Vagina (tissue), 2 donors: ENCODE data around the gene ABHD16A. TPM values are rescaled to one million over a fixed set of nuclear protein-coding genes. Genes with fewer than 3 reads are reported as not detected.

Experiments
- DNase-seq, 2 donors: peaks; one replicate each; pipeline ENCODE4 v3.0.0-alpha.2; 2017; ENCODE audit errors: extremely low spot score in 2 of 2
- H3K27ac ChIP-seq: fragments of 200-600 bp; sonication (generic); one replicate; pipeline ENCODE4 v1.5.1; 2019
- H3K27me3 ChIP-seq: fragments of 200-600 bp; sonication (generic); one replicate; pipeline ENCODE4 v1.5.1; 2019
- H3K36me3 ChIP-seq, 2 donors: fragments of 200-600 bp; sonication (generic); one replicate each; pipeline ENCODE4 v1.5.1; 2017 to 2019
- H3K4me1 ChIP-seq: fragments of 200-600 bp; sonication (generic); one replicate; pipeline ENCODE4 v1.5.1; 2019
- H3K4me3 ChIP-seq, 2 donors: fragments of 200-600 bp; sonication (generic); 1 replicate in 1 of 2; 2 replicates in 1 of 2; pipeline ENCODE4 v1.5.1; 2016 to 2019
- H3K9me3 ChIP-seq: fragments of 200-600 bp; sonication (generic); one replicate; pipeline ENCODE4 v1.5.1; 2019
- CTCF ChIP-seq, 3 experiments: fragments of 450-650 bp in 2 of 3; fragments of 200-600 bp in 1 of 3; sonication (generic) in 1 of 3; IDR thresholded peaks; one replicate each; pipeline ENCODE4 v1.5.1; 2017 to 2019; ENCODE audit warnings: antibody characterized with exemption in 3 of 3, mild to moderate bottlenecking in 2 of 3, moderate library complexity in 2 of 3
- POLR2A ChIP-seq, 2 donors: fragments of 450-650 bp; IDR thresholded peaks; one replicate each; pipeline ENCODE4 v1.6.1; 2017; ENCODE audit warnings: antibody characterized with exemption in 2 of 2, mild to moderate bottlenecking in 2 of 2, moderate library complexity in 2 of 2
- POLR2AphosphoS5 ChIP-seq, 2 donors: sonication (generic); formaldehyde crosslinking; IDR thresholded peaks; one replicate each; pipeline ENCODE4 v1.9.0; 2017; ENCODE audit warnings: antibody characterized with exemption in 2 of 2, mild to moderate bottlenecking in 2 of 2, low read depth in 1 of 2; ENCODE audit not compliant: insufficient read depth in 1 of 2
- intact Hi-C: fragments of 100-400 bp; cut with DNase I; formaldehyde crosslinking; loops from one replicate; pipeline ENCODE4 v1.15.1; 2023
- total RNA-seq: library from RNA; depleted of rRNA; stranded (reverse); fragments of >200 nt; gene quantifications from one replicate; pipeline ENCODE4 v1.2.3, GENCODE V29; 2016

Gene ABHD16A
- total RNA-seq, 1 donor from 2014 or later = 53.0 TPM

- DNase-seq = no peak
- no peak overlapping the region for H3K4me3 ChIP-seq
- TF ChIP-seq CTCF (IDR thresholded peaks at IDR 0.05) (no peak), POLR2AphosphoS5 (IDR thresholded peaks at IDR 0.05; ENCODE audit: insufficient read depth in 1 of 2, low read depth in 1 of 2) (no peak), POLR2A (IDR thresholded peaks at IDR 0.05) (no peak)
- H3K27ac ChIP-seq = no peak overlapping the region
- H3K4me1 ChIP-seq = peaks cover 25% of the 10 kb centered on the region
- no peaks in the 10 kb centered on the region for H3K27me3 ChIP-seq
- intact Hi-C loops = no loop called here
- no peaks in the 10 kb centered on the region for H3K9me3 ChIP-seq
- H3K36me3 ChIP-seq = no peaks in the 10 kb centered on the region
Observed at GRCh38 chr6:31742894-31743293, 39.8 kb upstream of the ABHD16A start.

GRCh38 chr6:31741815-31742214 is 38.7 kb upstream of the ABHD16A start:
- Histone ChIP-seq H3K36me3 (no peaks in the 10 kb centered on the region), H3K27me3 (no peaks in the 10 kb centered on the region), H3K9me3 (no peaks in the 10 kb centered on the region), H3K27ac (no peak overlapping the region), H3K4me3 (no peak overlapping the region), H3K4me1 (peaks cover 36% of the 10 kb centered on the region)
- TF ChIP-seq CTCF (IDR thresholded peaks at IDR 0.05) (no peak), POLR2A (IDR thresholded peaks at IDR 0.05) (no peak), POLR2AphosphoS5 (IDR thresholded peaks at IDR 0.05; ENCODE audit: insufficient read depth in 1 of 2, low read depth in 1 of 2) (no peak)
- intact Hi-C loops = no loop called here
- no peak for DNase-seq

- H3K4me1 ChIP-seq = peaks cover 40% of the 10 kb centered on the region
- DNase-seq = no peak
- peak overlapping the region; percentile 65 to 86 for H3K4me3 ChIP-seq
- no peaks in the 10 kb centered on the region for H3K9me3 ChIP-seq
- H3K27ac ChIP-seq = peak overlapping the region; percentile 96
- no peak for TF ChIP-seq POLR2AphosphoS5 (IDR thresholded peaks at IDR 0.05; ENCODE audit: insufficient read depth in 1 of 2, low read depth in 1 of 2)
- TF ChIP-seq CTCF (IDR thresholded peaks at IDR 0.05) = no peak
- TF ChIP-seq POLR2A (IDR thresholded peaks at IDR 0.05) = no peak
- H3K36me3 ChIP-seq = no peaks in the 10 kb centered on the region
- H3K27me3 ChIP-seq = no peaks in the 10 kb centered on the region
- intact Hi-C loops = no loop called here
Observed at GRCh38 chr6:31740397-31741223, 37.5 kb upstream of the ABHD16A start.

GRCh38 chr6:31739639-31740396 is 36.7 kb upstream of the ABHD16A start, which contains the start of gene MSH5:
Gene MSH5 (plus strand): TSS chr6:31740005. CDS start chr6:31740467, 462 bp downstream.
- peak in 1 of 2 donors; percentile 99 for DNase-seq
- peak within 1 kb of the TSS; percentile 65 to 86 for H3K4me3 ChIP-seq
- no peaks in the 10 kb centered on the region for H3K36me3 ChIP-seq
- intact Hi-C loops = loop anchor here (5.0 to 10.0 kb wide), 3 partner anchors 55 to 72 kb away; partner anchors contain the start of genes LY6G5C and VARS1
- H3K27ac ChIP-seq = peak within 1 kb of the TSS; percentile 96
- H3K4me1 ChIP-seq = peaks cover 43% of the 10 kb centered on the region
- H3K27me3 ChIP-seq = no peaks in the 10 kb centered on the region
- TF ChIP-seq CTCF (IDR thresholded peaks at IDR 0.05) = no peak
- peak in 1 of 2 donors; percentile 72 for TF ChIP-seq POLR2A (IDR thresholded peaks at IDR 0.05)
- peak; percentile 93 to 97 for TF ChIP-seq POLR2AphosphoS5 (IDR thresholded peaks at IDR 0.05; ENCODE audit: insufficient read depth in 1 of 2, low read depth in 1 of 2)
- no peaks in the 10 kb centered on the region for H3K9me3 ChIP-seq
